Activated CD8-positive, alpha-beta memory T cell treated with anti-CD3 and anti-CD28 coated beads for 1 hour (primary cell): ENCODE data around the gene RAP1GAP.

ENCODE experiments used
- DNase-seq, 2 donors: peaks; one replicate each; pipeline ENCODE4 v3.0.0-alpha.2; 2020; ENCODE audit warnings: low read depth in 1 of 2; ENCODE audit errors: extremely low read depth in 1 of 2

RAP1GAP gene

DNA sequence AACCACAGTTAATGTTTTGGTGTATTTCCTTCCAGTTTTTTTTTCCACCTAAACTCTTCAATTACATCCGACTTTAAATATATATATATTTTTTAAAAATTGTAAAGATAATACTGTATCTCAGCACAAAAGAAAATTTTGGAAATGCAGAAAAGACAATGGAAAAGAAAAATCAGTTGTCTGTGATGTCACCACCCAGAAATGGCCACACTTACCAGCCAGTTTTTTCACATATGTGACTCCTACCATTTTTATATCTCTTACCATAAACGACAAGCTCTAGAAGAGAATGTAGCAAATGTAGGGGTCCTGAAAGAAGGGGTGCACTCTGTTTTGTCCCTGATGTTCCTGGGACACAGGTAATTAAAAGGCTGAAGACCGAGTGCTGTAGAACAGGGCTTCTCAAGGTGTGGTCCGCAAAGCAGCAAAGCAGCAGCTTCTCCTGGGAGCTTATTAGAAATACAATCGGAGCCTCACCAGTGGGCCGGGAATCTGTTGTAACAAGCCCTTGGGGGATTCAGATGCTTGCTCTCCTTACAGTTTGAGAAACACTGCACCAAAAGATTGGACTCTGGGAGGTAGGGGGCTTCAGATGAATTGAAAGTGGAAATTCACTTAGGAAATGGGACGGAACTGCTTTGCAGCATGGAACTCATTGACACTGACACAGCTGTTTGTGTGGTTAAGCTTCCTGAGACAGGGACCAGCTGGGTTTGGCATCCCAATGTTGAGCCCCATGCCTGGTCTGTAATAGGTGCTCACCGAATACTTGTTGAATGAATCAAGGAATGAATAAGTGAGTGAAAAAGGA lies 115.8 kb downstream of the RAP1GAP start:
- no peak for DNase-seq

DNA sequence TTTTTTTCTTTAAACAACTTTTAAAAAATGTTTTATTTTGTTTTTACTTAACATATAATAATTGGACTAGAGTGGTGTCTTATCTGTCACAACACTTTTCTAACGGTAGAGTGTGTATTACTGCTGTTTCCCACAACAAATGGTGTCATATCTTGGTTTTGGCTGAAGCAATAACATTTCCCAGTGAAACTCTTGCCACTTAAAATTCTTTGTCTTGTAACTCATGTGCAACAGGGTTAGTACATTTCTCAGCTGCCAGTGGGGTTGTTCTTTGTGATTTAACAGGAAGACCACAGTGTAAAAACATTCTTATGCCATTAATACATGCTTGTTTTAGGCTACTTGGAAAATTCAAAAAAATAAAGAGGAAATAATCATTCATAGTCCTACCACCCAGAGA lies 116.4 kb downstream of the RAP1GAP start:
- DNase-seq = no peak

DNA sequence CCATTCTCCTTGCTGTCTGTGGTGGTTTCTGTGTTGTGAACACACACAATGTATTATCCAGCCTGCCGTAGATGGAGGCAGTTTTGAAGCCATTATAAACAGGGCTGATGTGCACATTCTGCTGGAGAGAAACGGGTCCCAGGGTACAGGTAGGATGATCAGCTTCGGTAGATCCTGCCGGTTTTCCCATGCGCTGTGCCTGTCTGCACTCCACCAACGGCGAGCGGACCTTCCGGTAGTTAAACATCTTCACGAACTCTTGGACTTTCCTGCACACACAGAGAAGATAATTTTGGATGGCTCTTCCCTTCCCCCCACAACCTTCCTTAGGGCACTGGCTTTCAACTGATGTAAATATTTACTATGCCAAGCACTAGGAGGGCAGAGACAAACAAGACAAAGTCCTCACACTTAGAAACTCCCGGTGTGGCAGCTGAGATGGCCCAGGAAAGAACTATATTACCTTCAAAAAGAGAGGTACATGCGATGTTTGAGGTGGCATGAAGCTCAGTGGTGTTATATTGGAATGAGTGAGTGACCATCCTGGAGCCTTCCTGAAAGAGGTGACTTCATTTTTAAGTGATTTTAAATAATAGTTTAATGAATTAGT lies 118.2 kb downstream of the RAP1GAP start:
- DNase-seq = no peak

DNA sequence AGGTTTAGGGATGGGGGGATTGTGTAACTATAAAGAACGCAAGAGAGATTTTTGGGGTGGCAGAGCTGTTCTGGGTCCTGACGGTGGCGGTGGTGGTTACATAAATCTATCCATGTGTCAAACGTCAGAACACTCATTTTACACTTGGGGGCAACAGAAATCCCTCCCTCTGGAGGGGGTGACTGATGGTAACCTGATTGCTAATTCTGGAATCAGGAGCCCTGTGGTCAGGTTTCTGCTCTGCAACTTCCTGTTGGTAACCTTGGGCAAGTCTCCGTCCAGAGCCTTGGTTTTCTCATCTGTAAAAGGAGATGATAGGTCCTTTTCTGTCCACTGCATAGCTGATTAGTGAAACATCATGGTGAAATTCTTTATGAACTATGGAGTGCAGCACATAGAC lies 119.1 kb downstream of the RAP1GAP start:
- no peak for DNase-seq

DNA sequence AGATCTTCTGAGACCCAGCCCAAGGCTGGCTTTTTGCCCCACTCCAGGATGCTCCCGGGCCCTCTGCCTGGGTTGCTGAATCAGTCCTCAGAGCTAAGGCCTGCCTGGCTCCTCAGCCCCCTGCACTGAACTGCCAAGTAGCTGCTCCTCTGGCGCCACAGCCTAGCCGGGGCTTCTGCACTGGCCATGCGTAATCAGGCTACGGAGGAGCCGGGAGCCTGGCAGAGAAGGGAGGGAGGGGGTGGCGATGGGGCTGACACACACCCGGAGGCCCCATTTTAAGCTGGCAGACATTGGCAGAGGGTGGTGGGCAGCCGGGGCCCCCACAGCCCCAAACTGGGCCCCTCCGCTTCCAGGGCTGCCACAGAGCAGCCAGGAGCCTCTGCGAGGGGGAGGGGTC lies 121.3 kb downstream of the RAP1GAP start:
- DNase-seq = no peak
